GM19372 (cell line): ENCODE data around the gene CLDN18.
A peak's percentile ranks its signal among the peaks of the same experiment; 100 is the strongest.

Source experiments
- ATAC-seq: cut with Tn5 transposase; IDR thresholded peaks from one replicate; pipeline ENCODE4 v1.9.1; 2021; ENCODE audit warnings: mild to moderate bottlenecking, low read depth, moderate library complexity; ENCODE audit not compliant: unreplicated experiment

CLDN18 gene

DNA sequence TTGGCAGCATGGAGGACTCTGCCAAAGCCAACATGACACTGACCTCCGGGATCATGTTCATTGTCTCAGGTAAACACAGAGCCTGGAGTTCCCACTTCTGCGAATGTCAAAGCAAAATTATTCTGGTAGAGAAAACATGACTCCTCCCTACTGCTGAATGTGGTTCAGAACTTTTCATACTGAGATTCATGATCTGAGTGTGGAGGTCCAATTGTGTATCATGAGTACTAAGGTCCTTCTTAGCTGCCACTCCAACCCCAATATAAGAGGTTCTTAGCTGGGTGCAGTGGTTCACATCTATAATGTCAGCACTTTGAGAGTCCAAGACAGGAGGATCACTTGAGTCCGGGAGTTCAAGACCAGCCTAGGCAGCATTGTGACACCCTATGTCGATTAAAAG, 13.8 kb downstream of the CLDN18 start:
- no peak for ATAC-seq

DNA sequence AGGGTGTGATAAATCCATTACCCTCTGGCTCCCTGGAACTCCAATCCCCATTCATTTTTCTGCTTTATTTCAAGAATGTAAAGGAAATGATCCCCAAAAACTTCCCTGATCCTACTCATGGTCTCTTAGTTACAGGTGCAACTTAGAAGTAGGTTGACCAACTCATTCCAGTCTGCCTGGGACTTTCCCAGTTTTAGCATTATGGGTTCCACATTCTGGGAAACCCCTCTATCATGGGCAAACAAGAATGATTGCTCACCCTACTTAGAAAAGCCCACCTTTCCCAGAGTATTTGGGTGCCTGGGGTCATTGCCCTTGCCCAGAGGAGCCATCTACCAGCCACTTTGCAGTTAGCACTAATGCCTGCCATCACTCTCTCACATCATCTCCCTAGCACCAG, 15.6 kb downstream of the CLDN18 start:
- no peak for ATAC-seq

DNA sequence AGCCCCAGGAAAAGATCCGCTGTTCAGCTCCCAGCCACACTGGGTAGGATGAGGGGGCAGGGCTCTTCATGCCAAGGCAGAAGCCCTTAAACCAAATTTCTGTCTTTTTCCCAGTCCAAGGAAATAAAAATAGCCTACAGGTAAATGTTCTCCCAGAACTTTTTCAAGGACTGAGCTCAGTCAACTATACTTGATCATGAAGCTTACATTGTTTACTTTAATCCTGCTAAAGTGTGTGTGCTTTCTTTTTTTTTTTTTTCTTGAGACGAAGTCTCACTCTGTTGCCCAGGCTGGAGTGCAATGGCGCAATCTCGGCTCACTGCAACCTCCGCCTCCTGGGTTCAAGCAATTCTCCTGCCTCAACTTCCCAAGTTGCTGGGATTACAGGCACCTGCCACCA, 17.9 kb downstream of the CLDN18 start:
- no peak for ATAC-seq

DNA sequence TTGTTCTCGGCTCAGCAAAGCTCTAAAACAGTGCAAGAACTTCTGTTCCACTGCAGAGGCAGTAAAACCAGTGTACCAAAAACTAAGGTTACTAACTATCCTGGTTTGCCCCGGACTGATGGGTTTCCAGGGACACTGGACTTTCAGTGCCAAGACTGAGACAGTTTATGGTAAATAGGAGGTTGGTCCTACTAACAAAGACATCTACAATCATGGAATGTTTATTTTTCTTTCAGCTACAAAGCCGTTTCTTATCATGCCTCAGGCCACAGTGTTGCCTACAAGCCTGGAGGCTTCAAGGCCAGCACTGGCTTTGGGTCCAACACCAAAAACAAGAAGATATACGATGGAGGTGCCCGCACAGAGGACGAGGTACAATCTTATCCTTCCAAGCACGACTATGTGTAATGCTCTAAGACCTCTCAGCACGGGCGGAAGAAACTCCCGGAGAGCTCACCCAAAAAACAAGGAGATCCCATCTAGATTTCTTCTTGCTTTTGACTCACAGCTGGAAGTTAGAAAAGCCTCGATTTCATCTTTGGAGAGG, 20.8 kb downstream of the CLDN18 start:
- ATAC-seq = no peak

DNA sequence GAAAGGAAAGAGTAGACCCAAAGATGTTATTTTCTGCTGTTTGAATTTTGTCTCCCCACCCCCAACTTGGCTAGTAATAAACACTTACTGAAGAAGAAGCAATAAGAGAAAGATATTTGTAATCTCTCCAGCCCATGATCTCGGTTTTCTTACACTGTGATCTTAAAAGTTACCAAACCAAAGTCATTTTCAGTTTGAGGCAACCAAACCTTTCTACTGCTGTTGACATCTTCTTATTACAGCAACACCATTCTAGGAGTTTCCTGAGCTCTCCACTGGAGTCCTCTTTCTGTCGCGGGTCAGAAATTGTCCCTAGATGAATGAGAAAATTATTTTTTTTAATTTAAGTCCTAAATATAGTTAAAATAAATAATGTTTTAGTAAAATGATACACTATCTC, 21.6 kb downstream of the CLDN18 start:
- no peak for ATAC-seq

DNA sequence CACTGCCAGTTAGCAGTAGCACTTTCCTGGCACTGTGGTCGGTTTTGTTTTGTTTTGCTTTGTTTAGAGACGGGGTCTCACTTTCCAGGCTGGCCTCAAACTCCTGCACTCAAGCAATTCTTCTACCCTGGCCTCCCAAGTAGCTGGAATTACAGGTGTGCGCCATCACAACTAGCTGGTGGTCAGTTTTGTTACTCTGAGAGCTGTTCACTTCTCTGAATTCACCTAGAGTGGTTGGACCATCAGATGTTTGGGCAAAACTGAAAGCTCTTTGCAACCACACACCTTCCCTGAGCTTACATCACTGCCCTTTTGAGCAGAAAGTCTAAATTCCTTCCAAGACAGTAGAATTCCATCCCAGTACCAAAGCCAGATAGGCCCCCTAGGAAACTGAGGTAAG, 22.6 kb downstream of the CLDN18 start:
- ATAC-seq = peak; percentile 42

DNA sequence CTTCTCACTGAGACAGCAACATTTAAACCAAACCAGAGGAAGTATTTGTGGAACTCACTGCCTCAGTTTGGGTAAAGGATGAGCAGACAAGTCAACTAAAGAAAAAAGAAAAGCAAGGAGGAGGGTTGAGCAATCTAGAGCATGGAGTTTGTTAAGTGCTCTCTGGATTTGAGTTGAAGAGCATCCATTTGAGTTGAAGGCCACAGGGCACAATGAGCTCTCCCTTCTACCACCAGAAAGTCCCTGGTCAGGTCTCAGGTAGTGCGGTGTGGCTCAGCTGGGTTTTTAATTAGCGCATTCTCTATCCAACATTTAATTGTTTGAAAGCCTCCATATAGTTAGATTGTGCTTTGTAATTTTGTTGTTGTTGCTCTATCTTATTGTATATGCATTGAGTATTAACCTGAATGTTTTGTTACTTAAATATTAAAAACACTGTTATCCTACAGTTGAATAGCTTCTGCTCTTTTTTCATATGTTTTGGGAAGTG, 23.3 kb downstream of the CLDN18 start:
- no peak for ATAC-seq

DNA sequence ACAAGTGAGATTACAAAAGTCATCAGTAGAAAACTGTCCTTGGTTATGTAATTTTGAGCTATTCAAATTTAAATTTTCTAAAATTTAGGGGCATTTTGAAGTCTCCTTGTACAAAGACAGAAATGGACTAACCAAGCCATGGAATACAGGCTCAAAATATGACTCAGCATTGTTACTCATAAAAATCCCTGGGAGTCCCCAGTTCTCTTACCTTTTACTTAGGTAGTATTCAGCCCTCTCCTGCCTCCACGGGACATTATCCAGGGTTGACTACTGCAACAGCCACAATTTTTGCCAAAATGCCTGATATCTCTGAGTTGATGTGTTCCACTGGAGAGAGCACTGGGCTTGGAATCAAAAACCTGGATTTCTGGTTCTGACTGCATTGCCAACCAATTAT, 25.0 kb downstream of the CLDN18 start:
- no peak for ATAC-seq

DNA sequence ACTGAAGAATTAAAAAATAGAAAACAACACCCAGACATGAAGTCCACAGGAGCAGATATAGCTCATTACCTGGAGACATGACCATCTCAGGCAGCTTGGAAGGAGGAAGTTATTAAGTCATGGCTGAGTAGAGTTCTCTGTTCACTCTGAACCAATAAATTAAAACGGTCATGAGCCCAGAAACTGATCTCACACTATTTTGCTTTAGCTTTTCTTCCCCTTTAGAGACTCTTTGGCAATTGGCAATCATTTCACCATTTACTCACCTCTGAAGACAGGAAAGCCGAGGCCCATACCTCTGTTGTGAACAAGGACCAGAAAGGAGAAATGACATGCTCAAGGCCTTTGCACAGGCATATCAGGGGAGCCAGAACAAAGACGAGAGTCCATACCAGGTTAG, 26.6 kb downstream of the CLDN18 start:
- no peak for ATAC-seq

DNA sequence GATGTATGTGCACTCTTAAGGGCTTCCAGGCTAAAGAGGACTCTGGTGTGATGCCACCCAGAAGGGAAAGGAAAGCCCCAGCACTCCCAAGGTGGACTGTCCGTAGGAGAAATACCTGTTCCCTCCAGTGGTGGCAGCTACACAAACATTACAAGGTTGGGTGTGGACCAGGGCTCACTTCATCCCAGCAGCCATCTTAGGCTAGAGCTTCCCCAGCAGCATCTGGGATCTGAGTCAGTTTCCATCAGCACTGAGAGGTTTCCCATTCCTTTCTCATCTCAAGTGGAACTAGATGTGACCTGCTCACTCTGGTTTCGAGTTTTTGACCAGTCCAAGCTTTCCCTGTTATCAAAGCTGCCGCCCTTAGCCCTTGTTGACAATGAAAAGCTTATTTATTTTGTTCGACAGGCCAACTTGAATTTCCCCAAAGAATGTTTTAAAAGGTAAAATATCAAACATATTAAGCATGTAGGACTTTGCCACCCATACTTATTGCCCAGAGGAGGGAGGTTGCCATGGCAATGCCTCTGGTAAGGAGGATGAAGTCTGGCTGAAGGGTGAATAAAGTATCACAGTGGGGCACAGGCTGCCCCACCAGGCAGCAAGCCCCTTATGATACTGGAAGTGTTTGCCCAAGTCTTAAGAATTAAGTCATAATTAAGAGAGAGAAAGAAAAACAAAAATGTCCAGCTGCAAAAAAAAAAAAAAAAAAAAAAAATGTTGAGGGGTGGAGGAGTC, 28.9 kb downstream of the CLDN18 start:
- no peak for ATAC-seq

DNA sequence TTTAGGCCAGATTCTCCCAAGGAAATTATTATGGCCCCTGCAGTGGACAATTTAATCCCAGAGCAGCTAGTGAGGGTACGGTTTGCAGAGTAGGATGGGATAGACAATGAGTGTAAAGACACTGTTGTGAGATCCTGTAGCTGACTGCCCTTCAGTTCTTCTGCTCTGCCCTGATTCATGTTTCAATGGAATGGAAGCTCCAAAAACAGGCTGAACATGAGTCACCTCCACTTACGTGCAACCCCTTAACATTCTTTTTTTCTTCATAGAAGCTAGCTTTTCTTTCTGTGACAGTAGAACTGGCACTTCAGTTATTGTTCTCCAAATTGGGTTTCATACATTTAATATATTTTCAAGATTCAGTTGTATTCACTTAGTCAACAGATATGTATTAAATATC, 32.1 kb downstream of the CLDN18 start:
- ATAC-seq = no peak

DNA sequence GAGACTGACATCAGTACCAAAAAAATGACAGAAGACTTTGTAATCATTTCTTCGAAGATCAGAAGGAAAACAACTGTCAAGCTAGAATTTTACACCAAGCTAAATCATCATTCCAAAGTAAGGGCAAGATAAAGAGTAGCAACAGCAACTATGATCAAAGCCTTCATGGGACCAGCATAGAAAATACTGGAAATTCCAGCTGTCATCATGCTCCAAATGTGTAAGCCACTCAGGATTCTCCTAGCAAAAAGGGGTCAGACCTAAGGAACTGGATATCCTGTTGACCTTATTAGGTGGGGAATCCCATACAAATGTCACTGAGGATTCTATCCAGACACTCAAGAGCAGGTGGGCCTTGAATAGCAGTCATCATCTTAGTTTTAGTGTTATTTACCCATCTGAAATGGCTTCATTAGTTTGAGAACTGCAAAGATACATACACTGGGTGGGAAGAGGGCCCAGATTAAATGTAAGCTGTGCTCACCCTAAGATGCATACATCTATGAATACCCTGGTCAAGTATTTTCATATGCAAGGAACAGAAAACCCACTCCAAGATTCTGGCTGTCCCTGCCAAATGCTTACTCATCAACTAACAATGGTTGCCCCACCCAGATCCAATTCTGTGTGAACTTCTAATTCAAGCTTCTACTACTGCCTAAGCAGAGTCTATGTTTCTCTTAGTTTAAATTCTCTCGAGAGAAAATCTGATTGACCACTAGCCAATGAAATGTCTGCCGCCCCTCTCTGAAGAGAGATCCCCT, 33.5 kb downstream of the CLDN18 start:
- ATAC-seq = no peak

DNA sequence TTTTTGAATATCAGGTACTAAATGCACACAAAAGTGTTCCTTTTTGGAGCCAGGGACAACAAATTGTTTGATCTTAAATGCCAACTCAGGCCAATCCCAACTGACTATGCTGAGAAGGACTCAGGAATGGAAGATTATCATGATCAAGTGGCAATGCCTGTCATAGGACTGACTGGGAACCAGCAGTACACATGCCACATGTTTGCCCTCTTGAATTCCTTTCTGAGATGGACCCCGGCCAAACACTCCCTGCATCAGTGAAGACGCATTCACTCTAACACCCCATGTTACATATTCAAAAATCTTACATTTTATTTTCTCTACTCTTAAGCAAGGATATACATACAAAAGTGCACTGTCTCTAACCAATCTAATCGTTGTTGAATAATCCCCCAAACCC, 36.1 kb downstream of the CLDN18 start:
- ATAC-seq = no peak

DNA sequence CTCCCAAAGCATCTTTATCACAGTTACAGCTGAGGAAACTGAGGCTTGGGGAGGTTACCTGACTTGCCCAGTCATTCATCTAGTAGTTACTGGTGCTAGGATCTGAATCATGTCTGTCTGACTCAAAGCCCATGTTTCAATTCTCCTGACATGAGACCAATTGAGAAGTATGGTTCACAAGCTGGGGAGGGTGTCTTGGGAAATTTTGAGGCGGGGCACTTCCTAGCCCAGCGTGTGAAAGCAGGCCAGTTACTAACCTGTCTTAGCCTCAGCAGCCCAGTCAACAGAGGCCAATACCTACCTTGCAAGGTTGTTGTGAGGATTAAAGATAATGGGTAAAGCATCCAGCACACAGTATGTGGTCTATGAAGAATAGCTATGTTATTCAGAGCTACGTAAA, 37.0 kb downstream of the CLDN18 start:
- no peak for ATAC-seq

DNA sequence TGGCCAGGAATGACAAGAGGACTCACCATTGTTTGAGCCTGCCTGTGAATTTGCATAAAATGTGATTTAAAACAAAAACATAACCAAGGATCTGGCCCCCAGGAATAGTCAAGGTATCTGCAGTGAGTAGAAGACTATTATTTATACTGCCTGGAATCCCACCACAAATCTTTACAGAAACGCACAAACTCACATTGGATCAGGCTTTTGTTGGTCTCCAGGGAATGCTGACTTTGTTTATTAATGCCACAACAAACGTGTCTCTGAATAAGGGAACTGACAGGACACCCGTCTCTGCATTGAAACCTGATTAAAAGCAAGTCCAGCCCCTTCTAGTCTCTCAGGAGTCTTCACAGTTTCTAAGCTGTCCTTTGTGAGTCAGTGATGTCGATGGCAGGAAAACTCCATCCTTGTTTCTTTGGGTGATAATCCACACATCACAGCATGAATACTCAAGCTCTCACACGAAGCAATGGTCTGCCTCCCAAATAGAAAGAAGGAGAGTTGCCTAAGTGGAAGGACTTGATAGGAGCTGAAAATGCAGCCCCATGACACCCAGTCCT, 37.7 kb downstream of the CLDN18 start:
- no peak for ATAC-seq

DNA sequence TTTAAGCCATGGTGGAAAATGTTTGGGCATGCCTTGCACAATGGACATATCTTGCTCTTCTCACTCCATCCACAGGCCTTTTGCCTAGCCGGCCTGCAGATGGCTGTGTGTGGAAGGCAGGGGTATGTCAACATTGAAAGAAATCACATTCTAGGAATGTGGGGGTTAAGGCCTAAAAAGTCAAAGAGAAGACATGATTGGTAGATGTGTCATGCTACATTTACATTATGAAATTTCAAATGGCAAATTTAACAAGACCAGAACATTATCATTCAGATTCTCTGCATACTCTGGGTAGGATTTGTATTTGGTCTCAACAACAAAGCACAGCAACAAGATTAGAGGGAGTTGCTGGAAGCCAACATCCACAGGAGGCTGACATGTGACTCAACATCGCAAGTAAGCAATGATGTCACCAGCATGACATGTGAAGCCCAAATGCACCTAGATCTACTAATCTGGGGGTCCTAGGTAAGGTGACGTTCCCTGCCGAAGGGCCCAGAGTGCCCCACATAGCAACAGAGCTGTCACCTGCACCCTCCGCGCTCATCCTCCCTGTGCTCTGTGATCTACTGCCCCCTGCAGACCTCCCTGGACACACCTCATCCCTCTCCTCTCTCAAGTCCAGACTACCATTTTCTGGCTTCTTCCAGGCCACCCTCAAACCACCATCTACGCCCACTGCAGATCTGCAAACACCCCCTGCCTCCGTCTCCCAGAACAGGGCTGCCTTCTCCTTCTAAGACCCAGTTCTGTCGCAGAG, 39.4 kb downstream of the CLDN18 start:
- no peak for ATAC-seq

DNA sequence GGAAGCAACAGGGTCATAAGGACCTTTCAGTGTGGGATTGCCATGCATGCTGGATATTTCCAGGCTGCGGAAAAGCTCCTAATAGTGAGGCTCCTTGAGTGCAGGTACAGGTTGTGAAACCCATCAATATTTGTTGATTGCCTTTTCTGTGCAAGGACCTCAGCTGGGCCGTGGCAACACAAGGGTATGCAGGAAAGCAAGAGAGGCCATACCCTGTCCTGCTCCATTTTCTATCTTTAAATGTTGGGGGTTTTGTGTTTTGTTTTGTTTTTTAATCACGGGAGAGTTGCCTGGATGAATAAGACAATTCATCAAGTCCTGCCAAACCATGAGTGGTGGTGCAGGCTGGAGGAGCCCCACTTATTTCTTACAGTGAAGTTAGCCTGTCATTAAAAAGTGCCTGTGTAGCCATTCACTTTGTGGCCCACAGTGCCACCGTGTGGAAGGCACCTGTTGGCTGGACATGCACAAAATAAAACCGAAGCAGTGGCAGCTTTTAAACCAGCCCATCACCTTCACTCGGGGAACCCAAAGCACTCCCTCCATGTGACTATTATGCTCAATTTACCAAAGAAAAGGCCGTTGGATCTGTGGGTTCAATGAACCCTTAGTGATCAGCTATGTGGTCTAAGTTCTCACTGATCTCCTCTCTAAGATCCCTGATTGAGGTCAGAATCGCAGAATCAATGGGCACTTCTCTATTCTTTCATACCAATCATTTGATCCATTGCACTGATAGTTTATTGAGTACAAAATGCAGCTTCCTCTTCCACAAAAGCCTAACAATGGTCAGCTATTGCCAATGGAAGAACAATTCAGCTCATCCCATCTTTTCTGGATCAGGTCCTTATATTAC, 42.2 kb downstream of the CLDN18 start:
- peak; percentile 81 for ATAC-seq

DNA sequence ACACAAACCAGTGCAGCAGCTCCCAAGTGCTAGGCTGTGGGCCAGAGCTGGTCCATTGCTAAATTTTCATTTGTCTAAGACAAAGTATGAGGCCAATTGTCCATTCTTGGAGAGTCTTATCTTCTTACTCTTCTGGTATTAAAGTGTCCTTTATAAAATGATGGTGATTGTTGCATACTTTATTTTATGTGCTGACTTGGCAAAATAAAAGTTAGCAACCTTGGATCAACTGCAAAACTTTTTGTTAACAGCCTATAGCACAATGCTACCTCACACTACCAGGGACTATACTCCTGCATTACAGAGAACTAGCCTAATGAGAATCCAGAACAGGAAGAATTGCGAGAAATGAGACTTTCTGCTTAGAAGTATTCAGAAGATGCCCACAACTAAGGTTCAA, 44.1 kb downstream of the CLDN18 start:
- no peak for ATAC-seq

DNA sequence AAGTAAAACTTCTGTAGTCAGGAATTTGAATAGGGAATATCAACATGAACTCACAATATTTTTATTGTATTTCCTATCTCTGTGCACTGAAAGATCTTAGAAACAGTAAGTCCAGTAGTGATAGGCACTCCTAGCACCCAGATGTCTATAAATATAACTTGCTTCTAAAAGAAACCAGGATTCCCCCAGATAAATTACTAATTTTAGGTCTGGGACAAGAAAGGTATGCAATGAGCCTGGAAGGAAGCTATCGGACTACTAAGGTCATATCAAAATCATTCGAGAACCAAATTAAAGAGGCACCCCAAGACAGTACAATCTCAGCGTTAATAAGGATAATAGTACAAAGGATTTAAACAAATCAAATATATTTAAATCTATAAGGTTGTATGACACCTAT, 47.4 kb downstream of the CLDN18 start:
- ATAC-seq = no peak

DNA sequence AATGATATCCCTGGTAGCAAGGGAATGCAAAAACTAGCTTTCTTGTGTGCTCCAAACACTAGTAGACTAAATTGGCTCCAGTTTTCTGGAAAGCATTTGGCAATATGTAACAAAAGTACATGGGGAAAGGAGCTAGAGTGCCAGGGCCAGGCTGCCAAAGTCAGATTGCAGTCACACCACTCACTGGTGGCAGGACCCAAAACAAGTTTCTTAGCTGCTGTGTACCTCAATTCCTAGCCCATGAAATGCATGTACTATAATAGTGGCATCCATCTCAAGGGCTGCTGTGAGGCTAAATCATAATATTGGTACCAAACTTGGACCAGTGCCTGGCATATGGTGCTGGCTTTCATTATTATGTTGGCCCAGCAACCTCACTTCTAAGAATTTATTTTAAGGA, 49.3 kb downstream of the CLDN18 start:
- ATAC-seq = no peak
